PC-9 (cell line): ENCODE data around the gene RBM25. TPM values are rescaled to one million over a fixed set of nuclear protein-coding genes. Genes with fewer than 3 reads are reported as not detected.
A peak's percentile ranks its signal among the peaks of the same experiment; 100 is the strongest.

Experiments
- BruUV-seq: library from RNA; stranded (reverse); fragments of 400-500 nt; replicated peaks from 2 replicates; lab custom pipeline; 2021; lab: Mats Ljungman, UMichigan
- CTCF ChIA-PET: fragments of 300-600 bp; sonication (Branson Sonifier 250); formaldehyde crosslinking; loops from one replicate; lab custom pipeline; 2022; ENCODE audit warnings: antibody characterized with exemption; lab: Charles Lee
- POLR2A ChIA-PET: fragments of 300-600 bp; sonication (Branson Sonifier 250); formaldehyde crosslinking; loops from one replicate; lab custom pipeline; 2022; ENCODE audit warnings: antibody characterized with exemption; ENCODE audit not compliant: unreplicated experiment; lab: Charles Lee
- DNase-seq, 2 experiments: peaks; one replicate each; pipeline versions ENCODE4 v3.0.0 to v3.0.0-alpha.2; 2015 to 2022; ENCODE audit warnings: mixed read lengths in 1 of 2
- H2AFZ ChIP-seq: fragments of 200-600 bp; sonication (generic); 2 replicates; pipeline ENCODE4 v1.8.1; 2017; ENCODE audit warnings: antibody characterized with exemption
- H3F3A ChIP-seq: fragments of 200-600 bp; sonication (generic); 2 replicates; pipeline ENCODE4 v1.8.1; 2017; ENCODE audit warnings: antibody characterized with exemption, mild to moderate bottlenecking, low read depth; ENCODE audit not compliant: insufficient read depth
- H3K27ac ChIP-seq: fragments of 200-600 bp; sonication (generic); 2 replicates; pipeline ENCODE4 v1.6.1; 2016; ENCODE audit warnings: mixed run types
- H3K27me3 ChIP-seq: fragments of 200-600 bp; sonication (generic); 2 replicates; pipeline ENCODE4 v1.6.1; 2016; ENCODE audit warnings: low read depth, mixed run types; ENCODE audit not compliant: insufficient read depth
- H3K36me3 ChIP-seq: fragments of 200-600 bp; sonication (generic); 2 replicates; pipeline ENCODE4 v1.6.1; 2016; ENCODE audit warnings: low read depth, mixed run types
- H3K4me1 ChIP-seq: fragments of 200-600 bp; sonication (generic); replicated peaks from 2 replicates; pipeline ENCODE4 v1.6.1; 2016; ENCODE audit warnings: mixed run types; ENCODE audit not compliant: insufficient read depth
- H3K4me2 ChIP-seq: fragments of 200-600 bp; sonication (generic); 2 replicates; pipeline ENCODE4 v1.6.1; 2017; ENCODE audit warnings: mixed run types
- H3K4me3 ChIP-seq: fragments of 200-600 bp; sonication (generic); 2 replicates; pipeline ENCODE4 v1.6.1; 2016; ENCODE audit warnings: mixed run types
- H3K79me2 ChIP-seq: fragments of 200-600 bp; sonication (generic); 2 replicates; pipeline ENCODE4 v1.6.1; 2017; ENCODE audit warnings: low read depth, mixed run types
- H3K9me2 ChIP-seq: fragments of 200-600 bp; sonication (generic); 2 replicates; pipeline ENCODE4 v1.8.1; 2017; ENCODE audit warnings: mild to moderate bottlenecking; ENCODE audit not compliant: insufficient read depth
- H3K9me3 ChIP-seq: fragments of 200-600 bp; sonication (generic); 2 replicates; pipeline ENCODE4 v1.8.1; 2016; ENCODE audit warnings: low read depth; ENCODE audit not compliant: insufficient read depth
- H4K20me1 ChIP-seq: fragments of 200-600 bp; sonication (generic); 2 replicates; pipeline ENCODE4 v1.8.1; 2017; ENCODE audit not compliant: insufficient read depth
- CTCF ChIP-seq: fragments of 200-600 bp; sonication (generic); conservative IDR thresholded peaks from 2 replicates; pipeline ENCODE4 v1.6.1; 2017; ENCODE audit warnings: mixed run types, antibody characterized with exemption, mild to moderate bottlenecking, moderate library complexity
- EZH2 ChIP-seq: fragments of 200-600 bp; sonication (generic); IDR thresholded peaks from 2 replicates; pipeline ENCODE4 v1.8.0; 2017; ENCODE audit warnings: antibody characterized with exemption, low read depth
- intact Hi-C: fragments of 100-400 bp; cut with micrococcal nuclease; formaldehyde crosslinking; loops from one replicate; pipeline ENCODE4 v1.10.0; 2022; ENCODE audit not compliant: unreplicated experiment
- total RNA-seq: library from RNA; stranded (reverse); gene quantifications from 2 replicates; pipeline ENCODE4 v1.2.3, GENCODE V29; 2021

Gene RBM25
- total RNA-seq, 1 experiment from 2014 or later = 68.9 TPM

- CTCF ChIA-PET = no interaction called here
- Histone ChIP-seq H2AFZ (peak overlapping the region; percentile 89), H3F3A (peaks cover 4% of the 10 kb centered on the region), H3K27me3 (no peaks in the 10 kb centered on the region), H3K9me2 (no peaks in the 10 kb centered on the region), H3K27ac (peak overlapping the region; percentile 91), H4K20me1 (peaks cover 40% of the 10 kb centered on the region), H3K79me2 (peaks cover 42% of the 10 kb centered on the region), H3K4me1 (peaks cover 21% of the 10 kb centered on the region), H3K9me3 (no peaks in the 10 kb centered on the region), H3K36me3 (peaks cover 16% of the 10 kb centered on the region), H3K4me3 (peak overlapping the region; percentile 99), H3K4me2 (peak overlapping the region; percentile 88)
- POLR2A ChIA-PET = interaction anchor here (0.6 to 1.1 kb wide), 4 partner anchors 31 to 399 kb away, joined by 3 to 6 read pairs (median 4); partner anchors contain the start of gene ZFYVE1
- DNase-seq = no peak
- BruUV-seq = TSS peak; percentile 90
- intact Hi-C loops = loop anchor here (1.0 to 2.0 kb wide), 3 partner anchors 31 to 131 kb away; partner anchors contain the start of gene ZFYVE1
- TF ChIP-seq CTCF = no peak
- no peak for TF ChIP-seq EZH2
Observed at GRCh38 chr14:73057944-73058223, 450 bp upstream of the RBM25 start.

- Histone ChIP-seq H3K4me1 (peaks cover 21% of the 10 kb centered on the region), H3K27me3 (no peaks in the 10 kb centered on the region), H3F3A (peaks cover 4% of the 10 kb centered on the region), H3K27ac (peak overlapping the region; percentile 91), H2AFZ (peak overlapping the region; percentile 90), H3K9me3 (no peaks in the 10 kb centered on the region), H3K36me3 (peaks cover 25% of the 10 kb centered on the region), H3K4me3 (peak overlapping the region; percentile 99), H3K9me2 (no peaks in the 10 kb centered on the region), H3K79me2 (peaks cover 54% of the 10 kb centered on the region), H4K20me1 (peaks cover 53% of the 10 kb centered on the region), H3K4me2 (peak overlapping the region; percentile 89)
- CTCF ChIA-PET = interaction anchor here (0.6 kb wide), 2 partner anchors 399 to 744 kb away, joined by 3 to 4 read pairs; partner anchors contain the start of gene NUMB
- POLR2A ChIA-PET = interaction anchor here (0.5 to 1.4 kb wide), 5 partner anchors 32 to 392 kb away, joined by 3 to 10 read pairs (median 6); partner anchors contain the start of gene ZFYVE1
- no peak; the same call in 1 of the 2 replicates for TF ChIP-seq CTCF
- no peak for TF ChIP-seq EZH2
- intact Hi-C loops = loop anchor here (1.0 to 2.0 kb wide), 3 partner anchors 32 to 132 kb away; partner anchors contain the start of gene ZFYVE1
- BruUV-seq = TSS peak; percentile 50
- DNase-seq = peak in 1 of 2 experiments; percentile 41
Observed at GRCh38 chr14:73058922-73059673, 764 bp downstream of the RBM25 start.

- no peaks in the 10 kb centered on the region for H3K9me3 ChIP-seq
- peaks cover 98% of the 10 kb centered on the region for H4K20me1 ChIP-seq
- H2AFZ ChIP-seq = no peak overlapping the region
- H3K36me3 ChIP-seq = peaks cover 32% of the 10 kb centered on the region
- peaks cover 99% of the 10 kb centered on the region for H3K79me2 ChIP-seq
- no peaks in the 10 kb centered on the region for H3K4me1 ChIP-seq
- H3K4me2 ChIP-seq = no peak overlapping the region
- TF ChIP-seq EZH2 = no peak
- no peak for TF ChIP-seq CTCF
- no peak overlapping the region for H3K27ac ChIP-seq
- no TSS peak for BruUV-seq
- ChIA-PET CTCF (no interaction called here), POLR2A (no interaction called here)
- H3F3A ChIP-seq = peaks cover 25% of the 10 kb centered on the region
- intact Hi-C loops = no loop called here
- DNase-seq = no peak
- H3K9me2 ChIP-seq = no peaks in the 10 kb centered on the region
- no peaks in the 10 kb centered on the region for H3K27me3 ChIP-seq
- no peak overlapping the region for H3K4me3 ChIP-seq
Observed at GRCh38 chr14:73069585-73069984, 11.3 kb downstream of the RBM25 start.
